Spleen (tissue), 7 donors: ENCODE data around the gene TBCD.

Experiments
- CTCF ChIP-seq, 11 experiments: fragments of 200-600 bp in 7 of 11; fragments of 450-650 bp in 4 of 11; sonication (generic) in 4 of 11; IDR thresholded peaks in 8 of 11; conservative IDR thresholded peaks in 3 of 11; 1 replicate in 7 of 11; 2 replicates in 4 of 11; pipeline versions ENCODE4 v1.4.0 to v1.8.0; 2016 to 2021; ENCODE audit warnings: antibody characterized with exemption in 11 of 11, inconsistent platforms in 4 of 11, mild to moderate bottlenecking in 1 of 11
- POLR2A ChIP-seq, 3 donors: fragments of 450-650 bp; IDR thresholded peaks; one replicate each; pipeline ENCODE4 v1.5.1; 2017; ENCODE audit warnings: antibody characterized with exemption in 3 of 3, mild to moderate bottlenecking in 1 of 3
- POLR2AphosphoS5 ChIP-seq, 3 donors: sonication (generic); formaldehyde crosslinking; IDR thresholded peaks; one replicate each; pipeline ENCODE4 v1.5.1; 2017; ENCODE audit warnings: antibody characterized with exemption in 3 of 3
- donor health status: DM: no; HTN: no; CAD: no; lungs with moderate emphysema.
- donor health status: DM: no; HTN: no; CAD: no.
- donor health status: DM: no; HTN: no; CAD: no.

GRCh38 chr17:82807101-82807500 is 55.2 kb downstream of the TBCD start:
- no peak for TF ChIP-seq CTCF (IDR thresholded peaks at IDR 0.05 in 8 of 11, conservative IDR thresholded peaks at IDR 0.05 in 3 of 11)
- TF ChIP-seq POLR2A (IDR thresholded peaks at IDR 0.05): no peak
- peak in 1 of 3 donors; percentile 5 for TF ChIP-seq POLR2AphosphoS5 (IDR thresholded peaks at IDR 0.05)
